Osteocyte (in vitro differentiated cells): ENCODE results near the gene SLC35F3. TPM values are rescaled to one million over a fixed set of nuclear protein-coding genes. Genes with fewer than 3 reads are reported as not detected.

Experiments used
- DNase-seq: peaks from one replicate; pipeline ENCODE4 v3.0.0; 2021; ENCODE audit warnings: mixed read lengths; ENCODE audit not compliant: unreplicated experiment; ENCODE audit errors: extremely low spot score
- H3K27ac Mint-ChIP-seq: one replicate; pipeline ENCODE4 v1.8.0; 2021; ENCODE audit warnings: mild to moderate bottlenecking, mixed read lengths; ENCODE audit not compliant: unreplicated experiment
- H3K27me3 Mint-ChIP-seq: one replicate; pipeline ENCODE4 v1.8.0; 2021; ENCODE audit warnings: mixed read lengths; ENCODE audit not compliant: unreplicated experiment
- H3K36me3 Mint-ChIP-seq: one replicate; pipeline ENCODE4 v1.8.0; 2021; ENCODE audit warnings: mixed read lengths; ENCODE audit not compliant: unreplicated experiment
- H3K4me1 Mint-ChIP-seq: one replicate; pipeline ENCODE4 v1.8.0; 2021; ENCODE audit warnings: mixed read lengths; ENCODE audit not compliant: unreplicated experiment
- H3K4me3 Mint-ChIP-seq: one replicate; pipeline ENCODE4 v1.8.0; 2021; ENCODE audit warnings: mild to moderate bottlenecking, moderate library complexity, mixed read lengths; ENCODE audit not compliant: unreplicated experiment
- H3K9me3 Mint-ChIP-seq: one replicate; pipeline ENCODE4 v1.8.0; 2021; ENCODE audit warnings: mixed read lengths; ENCODE audit not compliant: unreplicated experiment
- total RNA-seq: library from RNA; stranded (reverse); gene quantifications from 2 replicates; pipeline ENCODE4 v1.2.1, GENCODE V29; 2021
- TF ChIP-seq, protein P1 (sequence below): fragments of 200-600 bp; sonication (generic); IDR thresholded peaks from 2 replicates; pipeline ENCODE4 v1.5.0; 2021; ENCODE audit warnings: antibody characterized with exemption, mild to moderate bottlenecking, moderate library complexity

The SLC35F3 gene
- total RNA-seq, 1 donor from 2014 or later, result not detected

DNA sequence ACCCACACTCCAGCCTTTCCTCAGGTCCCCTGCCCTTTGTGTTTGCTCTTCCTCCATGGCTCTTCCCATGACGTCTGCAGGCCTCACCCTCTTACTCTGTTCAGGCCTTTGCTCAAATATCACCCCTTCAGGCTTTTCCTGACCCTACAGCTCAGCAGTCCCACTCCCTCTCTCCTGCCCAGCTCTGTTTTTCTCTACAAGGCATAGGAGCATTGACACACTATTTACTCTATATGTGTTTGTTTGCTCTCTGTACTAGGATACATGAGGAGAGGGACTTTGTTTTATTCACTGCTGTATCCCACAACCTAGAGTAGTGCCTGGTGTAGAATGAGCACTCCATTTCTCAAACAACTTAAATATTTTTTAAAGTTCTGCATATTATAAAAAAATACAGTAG is 361.4 kb downstream of the SLC35F3 start:
- H3K27me3 Mint-ChIP-seq, result no peaks in the 10 kb centered on the region
- TF ChIP-seq, protein P1, sequence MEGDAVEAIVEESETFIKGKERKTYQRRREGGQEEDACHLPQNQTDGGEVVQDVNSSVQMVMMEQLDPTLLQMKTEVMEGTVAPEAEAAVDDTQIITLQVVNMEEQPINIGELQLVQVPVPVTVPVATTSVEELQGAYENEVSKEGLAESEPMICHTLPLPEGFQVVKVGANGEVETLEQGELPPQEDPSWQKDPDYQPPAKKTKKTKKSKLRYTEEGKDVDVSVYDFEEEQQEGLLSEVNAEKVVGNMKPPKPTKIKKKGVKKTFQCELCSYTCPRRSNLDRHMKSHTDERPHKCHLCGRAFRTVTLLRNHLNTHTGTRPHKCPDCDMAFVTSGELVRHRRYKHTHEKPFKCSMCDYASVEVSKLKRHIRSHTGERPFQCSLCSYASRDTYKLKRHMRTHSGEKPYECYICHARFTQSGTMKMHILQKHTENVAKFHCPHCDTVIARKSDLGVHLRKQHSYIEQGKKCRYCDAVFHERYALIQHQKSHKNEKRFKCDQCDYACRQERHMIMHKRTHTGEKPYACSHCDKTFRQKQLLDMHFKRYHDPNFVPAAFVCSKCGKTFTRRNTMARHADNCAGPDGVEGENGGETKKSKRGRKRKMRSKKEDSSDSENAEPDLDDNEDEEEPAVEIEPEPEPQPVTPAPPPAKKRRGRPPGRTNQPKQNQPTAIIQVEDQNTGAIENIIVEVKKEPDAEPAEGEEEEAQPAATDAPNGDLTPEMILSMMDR, result no peak
- H3K27ac Mint-ChIP-seq, result no peak overlapping the region
- no peak overlapping the region for H3K4me3 Mint-ChIP-seq
- H3K9me3 Mint-ChIP-seq, result no peaks in the 10 kb centered on the region
- no peaks in the 10 kb centered on the region for H3K4me1 Mint-ChIP-seq
- H3K36me3 Mint-ChIP-seq, result no peaks in the 10 kb centered on the region
- DNase-seq, result no peak

DNA sequence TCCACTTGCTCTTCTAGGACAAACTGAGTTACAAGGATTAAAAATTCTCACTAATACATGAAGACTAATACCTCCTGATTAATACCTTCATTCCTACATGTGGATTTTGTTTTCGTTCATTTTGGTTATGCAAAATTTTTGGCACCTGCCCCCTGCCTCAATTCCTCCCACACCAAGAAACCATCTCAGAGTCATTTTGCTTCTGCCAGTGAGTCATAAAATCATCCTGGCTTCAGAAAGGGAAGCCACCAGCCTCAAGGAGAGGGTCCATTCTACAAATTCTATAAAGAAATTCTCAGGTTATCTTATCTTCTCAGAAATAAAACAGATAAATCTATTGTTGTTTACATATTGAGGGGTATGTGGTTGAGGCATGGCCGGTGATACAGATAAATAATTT is 365.6 kb downstream of the SLC35F3 start:
- no peaks in the 10 kb centered on the region for H3K27me3 Mint-ChIP-seq
- no peak overlapping the region for H3K4me3 Mint-ChIP-seq
- DNase-seq, result no peak
- H3K4me1 Mint-ChIP-seq, result no peaks in the 10 kb centered on the region
- H3K36me3 Mint-ChIP-seq, result no peaks in the 10 kb centered on the region
- TF ChIP-seq, protein P1, result no peak
- no peaks in the 10 kb centered on the region for H3K9me3 Mint-ChIP-seq
- no peak overlapping the region for H3K27ac Mint-ChIP-seq

DNA sequence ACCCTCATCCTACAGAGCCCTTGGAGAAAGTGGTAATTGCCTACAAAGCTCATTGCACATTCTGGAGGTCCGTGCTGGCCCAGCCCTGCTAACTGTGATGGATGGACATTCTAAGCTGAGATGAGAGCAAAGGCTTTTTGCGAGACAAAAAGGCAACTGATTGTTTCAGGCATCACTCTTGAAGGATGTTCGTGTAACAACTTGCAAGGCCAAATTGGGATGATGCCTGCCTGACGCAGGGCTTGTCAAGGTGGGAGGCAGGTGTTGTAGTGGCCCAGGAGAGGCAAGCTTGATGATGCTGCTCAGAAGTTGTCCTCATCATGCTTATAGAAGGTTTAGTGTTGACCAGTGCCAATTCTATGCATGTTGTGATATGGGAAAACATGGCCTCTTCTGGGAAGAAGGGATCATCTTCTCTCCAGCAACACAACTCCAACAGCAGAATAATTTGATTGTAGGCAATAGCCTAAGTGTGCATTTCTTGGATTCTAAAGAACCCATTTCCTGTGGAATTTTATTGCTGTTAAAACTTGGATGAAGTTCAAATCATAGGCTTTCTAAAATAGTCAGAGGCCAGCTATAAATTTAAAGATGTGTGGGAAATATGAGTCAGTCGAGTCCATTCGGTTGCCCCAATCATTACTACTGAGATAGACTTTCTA is 366.2 kb downstream of the SLC35F3 start:
- no peak overlapping the region for H3K27ac Mint-ChIP-seq

DNA sequence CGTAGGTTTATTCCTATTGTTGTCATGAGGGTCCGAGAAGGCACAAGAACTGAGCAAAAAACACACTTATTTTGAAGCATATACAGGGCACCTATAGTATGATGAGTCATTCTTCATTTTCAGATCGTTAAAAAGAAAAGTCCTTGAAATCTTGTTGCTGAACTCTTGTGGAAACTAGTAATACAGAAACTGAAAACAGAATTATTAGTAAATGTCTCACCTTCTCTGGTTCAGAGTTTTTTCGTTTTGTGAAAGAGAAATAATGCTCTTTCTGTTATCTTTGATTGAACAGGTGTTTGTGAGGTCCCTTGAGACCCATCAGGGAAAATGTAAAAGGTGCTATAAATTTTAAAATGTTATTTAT is 366.7 kb downstream of the SLC35F3 start:
- H3K36me3 Mint-ChIP-seq, result no peaks in the 10 kb centered on the region
- H3K4me1 Mint-ChIP-seq, result no peaks in the 10 kb centered on the region
- no peaks in the 10 kb centered on the region for H3K27me3 Mint-ChIP-seq
- no peak overlapping the region for H3K27ac Mint-ChIP-seq
- H3K9me3 Mint-ChIP-seq, result no peaks in the 10 kb centered on the region
- no peak for DNase-seq
- H3K4me3 Mint-ChIP-seq, result no peak overlapping the region
- TF ChIP-seq, protein P1, result no peak

More for the DNA sequence above, 366.2 kb downstream of the SLC35F3 start:
- Mint-ChIP-seq H3K9me3 (no peaks in the 10 kb centered on the region), H3K4me3 (no peak overlapping the region), H3K27me3 (no peaks in the 10 kb centered on the region), H3K4me1 (no peaks in the 10 kb centered on the region), H3K36me3 (no peaks in the 10 kb centered on the region)
- TF ChIP-seq, protein P1, result no peak
- DNase-seq, result no peak

DNA sequence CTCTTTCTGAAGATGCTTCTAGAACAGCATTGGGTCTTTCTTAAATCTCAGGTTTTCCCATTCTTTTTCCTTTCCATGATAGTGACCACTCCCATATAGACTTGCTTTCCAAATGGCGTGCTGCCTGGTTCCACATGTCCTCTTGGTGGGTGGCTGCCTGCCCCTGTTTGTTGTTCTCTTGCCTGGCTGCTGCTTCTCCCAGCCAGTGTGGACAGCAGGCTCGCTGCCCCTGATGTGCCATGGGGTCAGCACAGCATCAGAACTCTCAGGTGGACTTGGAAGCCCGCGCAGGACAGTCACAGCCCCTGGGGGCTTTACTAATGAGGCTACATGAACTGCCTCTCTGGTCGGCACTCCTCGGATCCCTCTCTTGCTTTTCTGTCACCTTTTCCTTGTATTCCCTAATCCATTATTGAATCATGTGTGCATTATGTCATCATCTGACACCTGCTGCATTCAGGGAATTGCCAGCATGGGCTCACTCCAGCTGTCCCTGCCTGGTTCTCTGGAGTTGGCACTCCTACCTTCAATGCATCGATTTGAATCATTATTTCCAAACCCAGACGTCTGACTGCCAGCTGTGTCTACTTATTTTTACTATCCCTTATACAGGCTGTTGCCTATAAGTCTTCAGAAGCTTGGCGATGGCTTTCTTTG is 368.3 kb downstream of the SLC35F3 start:
- TF ChIP-seq, protein P1, result no peak
- Mint-ChIP-seq H3K4me3 (no peak overlapping the region), H3K4me1 (no peaks in the 10 kb centered on the region), H3K36me3 (no peaks in the 10 kb centered on the region), H3K27me3 (no peaks in the 10 kb centered on the region), H3K9me3 (no peaks in the 10 kb centered on the region), H3K27ac (no peak overlapping the region)
- DNase-seq, result peak; percentile 63
